ENCODE data around the gene TBCA. TPM values are rescaled to one million over a fixed set of nuclear protein-coding genes. Genes with fewer than 3 reads are reported as not detected.
A peak's percentile ranks its signal among the peaks of the same experiment; 100 is the strongest.

The TBCA gene, protein sequence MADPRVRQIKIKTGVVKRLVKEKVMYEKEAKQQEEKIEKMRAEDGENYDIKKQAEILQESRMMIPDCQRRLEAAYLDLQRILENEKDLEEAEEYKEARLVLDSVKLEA
- 100 to 1,000 TPM in 1 of 4 donors, 10 to 100 TPM in 3; 44.7 to 178 (median 70.5) TPM for total RNA-seq

GRCh38 chr5:77775790-77776553 lies at the start of gene TBCA:
TBCA (minus strand) TSS chr5:77776339; CDS start chr5:77776257, 82 bp downstream.
- Histone ChIP-seq H3K9me3 (no peaks in the 10 kb centered on the region), H3K36me3 (no peaks in the 10 kb centered on the region), H3K4me3 (peak within 1 kb of the TSS; percentile 61 to 80 (median 70)), H3K27me3 (no peaks in the 10 kb centered on the region), H3K4me1 (peaks cover 0 to 39% (median 7%) of the 10 kb centered on the region in 4 donors), H3K27ac (peak within 1 kb of the TSS; percentile 93 to 98 (median 94))
- TF ChIP-seq CTCF (IDR thresholded peaks at IDR 0.05): peak in 4 of 6 experiments; percentile 19 to 51 (median 43)
- TF ChIP-seq POLR2A (IDR thresholded peaks at IDR 0.05): peak; percentile 65 to 83
- DNase-seq: peak; percentile 83 to 94 (median 92)

- no peak overlapping the region for H3K4me3 ChIP-seq
- no peak overlapping the region for H3K27ac ChIP-seq
- no peaks in the 10 kb centered on the region for H3K36me3 ChIP-seq
- H3K27me3 ChIP-seq: no peaks in the 10 kb centered on the region
- no peak for DNase-seq
- H3K4me1 ChIP-seq: no peaks in the 10 kb centered on the region
- no peak for TF ChIP-seq CTCF (IDR thresholded peaks at IDR 0.05)
- no peak for TF ChIP-seq POLR2A (IDR thresholded peaks at IDR 0.05)
- H3K9me3 ChIP-seq: no peaks in the 10 kb centered on the region
Measured at GRCh38 chr5:77824981-77825380, 48.8 kb upstream of the TBCA start.

DNA sequence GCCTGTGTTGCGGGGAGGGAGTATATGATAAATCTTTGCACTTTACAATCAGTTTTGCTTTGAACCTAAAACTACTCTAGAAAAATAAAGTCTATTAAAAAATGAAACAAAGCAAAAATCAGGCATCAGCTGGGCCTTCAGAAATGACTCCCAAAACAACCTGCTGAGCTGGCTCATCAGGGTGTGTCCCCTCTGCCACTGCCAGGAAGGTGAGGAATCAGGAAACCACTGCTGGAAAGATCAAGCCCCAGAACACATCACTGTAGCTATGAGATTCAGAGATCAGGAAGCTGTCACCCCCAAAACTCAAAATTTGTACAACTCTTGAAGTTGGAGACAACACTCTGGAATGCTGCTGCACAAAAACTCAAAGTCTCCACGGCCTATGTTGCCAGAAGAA lies 40.5 kb upstream of the TBCA start:
- TF ChIP-seq POLR2A (IDR thresholded peaks at IDR 0.05) (no peak), CTCF (IDR thresholded peaks at IDR 0.05) (no peak)
- no peak overlapping the region for H3K4me3 ChIP-seq
- no peak overlapping the region for H3K27ac ChIP-seq
- H3K27me3 ChIP-seq: no peaks in the 10 kb centered on the region
- H3K9me3 ChIP-seq: no peaks in the 10 kb centered on the region
- H3K36me3 ChIP-seq: no peaks in the 10 kb centered on the region
- DNase-seq: no peak
- H3K4me1 ChIP-seq: no peaks in the 10 kb centered on the region

GRCh38 chr5:77812926-77813589 lies 36.9 kb upstream of the TBCA start:
- no peak for DNase-seq
- TF ChIP-seq CTCF (IDR thresholded peaks at IDR 0.05): no peak
- no peak for TF ChIP-seq POLR2A (IDR thresholded peaks at IDR 0.05)
- Histone ChIP-seq H3K4me3 (no peak overlapping the region), H3K27me3 (no peaks in the 10 kb centered on the region), H3K36me3 (no peaks in the 10 kb centered on the region), H3K4me1 (no peaks in the 10 kb centered on the region), H3K9me3 (no peaks in the 10 kb centered on the region), H3K27ac (no peak overlapping the region)

- no peak for DNase-seq
Measured at GRCh38 chr5:77806213-77806843, 30.2 kb upstream of the TBCA start.

More at GRCh38 chr5:77806213-77806843, 30.2 kb upstream of the TBCA start:
- Histone ChIP-seq H3K4me3 (no peak overlapping the region), H3K9me3 (peaks cover 0 to 6% (median 0%) of the 10 kb centered on the region in 4 donors), H3K4me1 (no peaks in the 10 kb centered on the region), H3K27ac (no peak overlapping the region), H3K36me3 (no peaks in the 10 kb centered on the region), H3K27me3 (no peaks in the 10 kb centered on the region)
- TF ChIP-seq CTCF (IDR thresholded peaks at IDR 0.05) (no peak), POLR2A (IDR thresholded peaks at IDR 0.05) (no peak)

All from Peyer's patch (tissue), 4 donors.